ENCODE data around the gene GP9.

The GP9 gene

DNA sequence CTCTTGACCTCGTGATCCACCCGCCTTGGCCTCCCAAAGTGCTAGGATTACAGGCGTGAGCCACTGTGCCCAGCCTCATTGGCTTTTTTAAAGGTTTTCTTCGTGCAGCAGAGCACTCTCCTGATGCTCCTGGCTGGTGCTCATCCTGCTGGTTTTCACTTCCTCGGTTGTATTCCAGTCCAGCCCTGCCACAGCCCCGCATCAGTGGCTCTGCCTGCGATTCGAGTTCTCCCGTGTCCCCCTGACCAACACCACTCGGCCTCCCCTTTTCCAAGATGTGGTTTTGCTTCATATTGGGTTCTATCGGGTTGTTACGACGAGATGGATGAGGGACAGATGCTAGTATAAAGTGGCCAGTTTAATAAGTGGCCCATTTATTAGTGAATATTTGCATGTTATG lies 31.7 kb upstream of the GP9 start:
- DNase-seq (ENCODE audit: low spot score): no peak

- no peak for DNase-seq (ENCODE audit: low spot score)
These were observed 30.0 kb upstream of the GP9 start for GRCh38 chr3:129030611-129031010.

DNA sequence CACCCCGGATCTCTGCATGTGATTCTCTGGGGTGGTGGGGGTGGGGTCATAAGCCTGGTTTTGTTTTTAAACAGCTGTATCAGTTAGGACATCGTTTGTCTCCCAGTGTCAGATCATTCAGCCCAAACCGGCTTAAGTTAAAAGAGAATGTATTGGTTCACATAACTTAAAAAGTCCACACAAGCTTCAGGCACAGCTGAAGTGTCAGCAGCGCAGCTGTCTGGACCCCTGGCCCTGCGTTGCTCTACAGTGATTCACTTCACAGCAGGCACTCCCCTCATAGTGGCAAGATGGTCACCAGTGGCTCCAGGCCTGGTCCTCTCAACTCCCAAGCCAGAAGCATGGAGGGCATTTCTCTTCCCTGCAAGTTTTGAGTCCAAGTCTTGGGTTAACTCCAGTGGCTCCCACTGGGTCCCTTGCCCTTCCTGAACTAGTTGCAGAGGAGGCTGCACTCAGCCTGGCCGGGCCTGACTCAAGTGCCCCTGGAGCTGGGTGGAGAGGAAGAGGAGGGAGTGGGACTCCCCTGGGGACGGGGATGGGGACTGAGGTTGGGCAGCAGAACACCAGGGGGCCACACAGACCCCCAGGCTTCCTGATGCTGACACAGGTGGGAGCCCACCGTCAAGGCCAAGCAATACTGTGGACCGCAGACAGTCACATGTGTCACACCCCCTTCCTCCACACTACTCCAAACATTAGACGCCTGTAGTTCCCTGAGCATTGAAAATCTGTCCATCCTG lies 28.9 kb upstream of the GP9 start:
- no peak for DNase-seq (ENCODE audit: low spot score)

- no peak for DNase-seq (ENCODE audit: low spot score)
These were observed 27.9 kb upstream of the GP9 start for GRCh38 chr3:129032716-129033115.

- DNase-seq (ENCODE audit: low spot score): no peak
These were observed 27.4 kb upstream of the GP9 start for GRCh38 chr3:129033151-129033550.

DNA sequence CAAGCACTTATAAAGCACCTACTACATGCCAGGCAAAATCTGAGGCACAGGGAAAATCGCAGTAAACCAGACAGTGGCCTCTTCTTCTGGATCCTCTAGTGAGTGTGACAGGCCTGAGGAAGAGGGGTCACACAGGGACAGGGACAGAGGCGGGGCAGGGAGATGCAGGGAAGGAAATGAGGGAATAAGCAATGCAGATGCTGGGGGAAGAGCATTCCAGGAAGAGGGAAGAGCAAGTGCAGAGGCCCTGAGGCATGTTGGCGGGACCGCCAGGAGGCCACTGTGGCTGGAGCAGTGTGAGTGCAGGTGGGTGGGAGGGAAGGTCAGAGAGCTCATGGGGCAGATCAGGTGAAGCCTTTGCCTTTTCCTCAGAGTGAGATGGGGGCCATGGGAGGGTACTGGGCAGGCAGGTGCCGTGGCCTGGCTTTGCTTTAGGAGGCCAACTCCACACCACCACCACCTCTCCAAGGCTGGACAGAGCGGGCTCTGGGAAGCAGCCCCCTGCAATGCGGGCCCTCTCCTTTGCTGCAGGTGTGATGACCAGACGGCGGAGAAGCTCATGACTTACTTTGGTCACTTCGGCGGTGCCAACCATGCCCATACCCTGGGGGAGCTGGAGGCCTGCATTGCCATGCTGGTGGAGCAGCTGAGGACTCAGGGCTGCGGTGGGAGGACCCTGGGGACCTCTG lies 26.8 kb upstream of the GP9 start:
- DNase-seq (ENCODE audit: low spot score): no peak

DNA sequence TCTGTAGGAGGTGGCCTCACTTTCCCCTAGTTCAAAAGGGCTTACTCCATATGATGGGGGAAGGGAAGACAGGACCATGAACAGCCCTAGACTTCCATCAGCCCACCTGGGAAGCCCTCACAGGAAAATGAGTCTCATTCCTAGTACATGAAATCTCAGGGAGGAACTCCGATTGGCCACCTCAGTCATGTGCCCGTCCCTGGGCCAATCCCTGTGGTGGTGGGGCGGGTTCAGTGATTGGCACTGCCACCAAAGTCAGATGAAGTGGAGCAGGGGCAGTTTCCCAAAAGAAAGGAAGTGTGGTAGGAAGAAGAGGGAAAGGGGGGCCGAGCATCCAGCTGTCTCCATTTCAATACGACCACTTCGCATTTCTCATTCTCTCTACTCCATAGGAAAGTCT lies 25.9 kb upstream of the GP9 start:
- DNase-seq (ENCODE audit: low spot score): no peak

GRCh38 chr3:129035360-129036221 lies 25.0 kb upstream of the GP9 start:
- no peak for DNase-seq (ENCODE audit: low spot score)

- DNase-seq (ENCODE audit: low spot score): no peak
These were observed 24.1 kb upstream of the GP9 start for GRCh38 chr3:129036222-129037092.

- DNase-seq (ENCODE audit: low spot score): no peak
These were observed 23.5 kb upstream of the GP9 start for GRCh38 chr3:129037093-129037419.

GRCh38 chr3:129038121-129038855 lies 22.3 kb upstream of the GP9 start:
- no peak for DNase-seq (ENCODE audit: low spot score)

DNA sequence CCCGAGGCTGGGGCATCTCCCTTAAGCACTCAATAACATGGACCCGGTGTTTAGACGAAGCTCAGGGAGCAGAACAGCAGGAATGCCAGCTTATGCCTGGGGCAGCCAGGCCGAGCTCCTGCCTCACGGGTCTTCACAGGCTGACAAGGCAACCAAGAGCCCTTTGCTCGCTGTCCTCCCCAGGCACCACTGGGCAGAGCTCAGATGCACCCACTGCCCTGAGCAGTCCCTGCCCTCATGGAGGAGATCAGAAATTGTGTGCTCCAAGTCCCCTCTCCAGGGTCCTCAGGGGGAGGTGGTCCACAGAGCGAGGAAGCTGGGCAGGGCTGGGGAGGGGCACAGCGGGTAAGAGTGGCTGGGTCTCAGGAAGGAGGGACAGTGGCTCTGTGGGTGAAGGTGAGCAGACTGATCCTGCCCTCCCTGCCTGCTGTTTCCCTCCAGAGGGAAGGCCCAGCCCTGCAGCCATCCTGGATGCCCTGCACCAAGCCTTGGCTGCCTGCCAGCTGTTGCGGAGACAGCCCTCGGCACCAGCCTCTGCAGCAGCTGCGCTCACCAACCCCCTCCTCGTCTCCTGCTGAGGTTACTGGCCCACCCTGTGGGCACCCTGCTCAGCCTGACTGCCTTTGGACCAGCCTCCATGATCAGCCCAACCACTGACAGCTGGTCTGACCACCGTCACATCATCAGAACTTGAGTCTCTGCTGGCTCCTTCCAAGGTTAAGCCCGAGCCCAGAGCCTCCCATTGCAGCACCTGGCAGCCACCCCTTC lies 21.1 kb upstream of the GP9 start:
- DNase-seq (ENCODE audit: low spot score): peak; percentile 6

GRCh38 chr3:129040039-129040336 lies 20.6 kb upstream of the GP9 start:
- DNase-seq (ENCODE audit: low spot score): no peak

DNA sequence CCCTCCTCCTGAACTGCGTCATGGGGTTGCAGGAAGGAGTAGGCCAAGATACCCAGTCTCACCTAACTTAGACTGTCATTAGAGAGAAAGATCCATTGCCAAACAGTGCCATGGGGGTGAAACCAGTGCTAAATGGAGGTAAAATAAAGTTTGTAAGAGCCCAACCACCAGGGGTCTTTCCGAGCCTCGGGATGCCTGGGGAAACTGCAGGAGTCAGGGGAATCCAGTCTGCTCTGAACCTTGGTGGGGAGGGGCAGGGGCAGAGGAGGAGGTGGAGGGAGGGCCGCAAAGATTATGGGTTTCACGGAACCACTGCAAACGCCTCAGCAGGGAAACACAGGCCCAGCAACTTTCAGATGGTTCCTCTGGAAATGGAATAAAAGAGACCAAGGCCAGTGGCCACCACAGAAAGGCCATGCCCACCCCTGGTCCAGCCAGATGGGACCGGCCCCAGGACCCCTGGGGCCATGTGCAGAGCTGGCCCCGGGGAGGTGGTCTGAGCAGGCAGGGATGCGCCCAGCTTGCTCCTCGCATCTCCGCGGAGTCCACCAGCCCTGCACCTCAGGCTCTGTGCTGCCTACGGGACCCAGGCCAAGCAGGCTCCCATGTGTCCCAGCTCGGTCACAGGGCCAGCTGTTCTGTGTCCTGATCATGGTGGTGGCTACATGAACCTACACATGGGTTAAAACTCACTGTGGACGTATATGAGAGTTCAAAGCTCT lies 19.8 kb upstream of the GP9 start:
- no peak for DNase-seq (ENCODE audit: low spot score)

GRCh38 chr3:129045675-129046036 lies 14.9 kb upstream of the GP9 start:
- DNase-seq (ENCODE audit: low spot score): no peak

DNA sequence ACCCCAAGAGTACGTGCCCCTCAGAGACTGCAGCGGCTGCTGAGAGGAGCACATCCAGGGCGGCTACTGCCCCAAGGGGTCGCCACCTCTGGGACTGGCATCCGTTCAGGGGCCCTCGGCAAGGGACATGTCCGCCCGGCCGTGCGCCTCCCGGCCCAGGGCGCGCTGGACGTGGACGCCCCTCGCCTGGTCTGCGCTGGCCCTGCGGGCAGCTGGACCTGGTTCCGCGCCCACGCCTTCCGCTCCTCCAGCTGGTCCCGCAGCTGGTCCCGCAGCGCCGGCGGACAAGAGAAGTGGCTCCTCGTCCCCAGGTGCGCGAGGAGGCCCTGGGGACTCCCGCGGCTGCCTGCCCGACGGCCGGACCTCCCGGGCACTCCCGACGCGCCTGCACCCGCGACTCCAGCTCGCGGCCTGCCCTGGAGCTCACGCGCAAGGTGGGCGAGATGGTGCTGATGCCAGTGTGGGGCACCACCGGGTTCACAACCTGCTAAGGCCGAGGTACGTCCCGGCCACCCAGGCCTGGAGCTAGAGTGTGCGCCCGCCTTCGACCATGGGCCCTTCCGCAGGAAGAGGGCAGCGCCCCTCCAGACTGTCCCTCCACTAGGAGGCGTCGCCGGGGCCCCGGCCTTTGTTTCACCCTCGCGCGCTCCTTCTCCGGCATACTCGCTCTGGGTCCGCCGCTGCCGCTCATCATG lies 14.4 kb upstream of the GP9 start:
- DNase-seq (ENCODE audit: low spot score): no peak

- no peak for DNase-seq (ENCODE audit: low spot score)
These were observed 13.6 kb upstream of the GP9 start for GRCh38 chr3:129046732-129047552.

DNA sequence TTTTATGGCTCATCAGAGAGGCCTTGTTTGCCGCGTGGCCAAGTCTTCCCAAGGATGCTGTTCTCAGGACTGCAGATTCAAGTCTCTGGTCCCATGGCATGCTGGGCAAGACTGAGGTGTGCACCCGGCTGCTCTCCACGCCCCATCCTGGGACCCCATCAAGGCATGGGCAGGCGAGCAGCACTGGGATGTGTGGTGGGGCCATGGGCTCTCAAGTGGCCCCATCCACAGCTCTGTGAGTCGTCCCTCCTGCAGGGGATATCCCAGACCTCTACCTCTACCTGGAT lies 13.1 kb upstream of the GP9 start:
- DNase-seq (ENCODE audit: low spot score): no peak
